Gastroesophageal sphincter (tissue), 4 donors: ENCODE measurements around the gene GOLGA6L2. TPM values are rescaled to one million over a fixed set of nuclear protein-coding genes. Genes with fewer than 3 reads are reported as not detected.

Source experiments
- ATAC-seq: fragments of 150-250 bp; one replicate; pipeline ENCODE4 v1.9.1; 2016; ENCODE audit warnings: mild to moderate bottlenecking, moderate library complexity
- H3K27ac ChIP-seq, 4 donors: fragments of 200-600 bp; sonication (generic) in 3 of 4; 1 replicate in 3 of 4; 2 replicates in 1 of 4; pipeline ENCODE4 v1.5.1; 2016 to 2019
- H3K27me3 ChIP-seq: fragments of 200-600 bp; sonication (generic); one replicate; pipeline ENCODE4 v1.5.1; 2019
- H3K36me3 ChIP-seq, 2 donors: fragments of 200-600 bp; sonication (generic); one replicate each; pipeline ENCODE4 v1.5.1; 2019; ENCODE audit warnings: control low read depth in 1 of 2
- H3K4me1 ChIP-seq, 3 donors: fragments of 200-600 bp; sonication (generic); 1 replicate in 2 of 3; 2 replicates in 1 of 3; pipeline ENCODE4 v1.5.1; 2016 to 2019; ENCODE audit warnings: control low read depth in 2 of 3
- H3K4me3 ChIP-seq, 2 donors: fragments of 200-600 bp; sonication (generic); one replicate each; pipeline ENCODE4 v1.5.1; 2019; ENCODE audit warnings: mild to moderate bottlenecking in 1 of 2, moderate library complexity in 1 of 2
- H3K9me3 ChIP-seq, 3 donors: fragments of 200-600 bp; sonication (generic); one replicate each; pipeline ENCODE4 v1.5.1; 2017 to 2019; ENCODE audit warnings: control low read depth in 2 of 3
- EP300 ChIP-seq: sonication (generic); formaldehyde crosslinking; IDR thresholded peaks from one replicate; pipeline ENCODE4 v1.6.1; 2017; ENCODE audit warnings: antibody characterized with exemption, mild to moderate bottlenecking
- POLR2A ChIP-seq, 2 donors: fragments of 450-650 bp; IDR thresholded peaks; one replicate each; pipeline ENCODE4 v1.6.1; 2017; ENCODE audit warnings: antibody characterized with exemption in 2 of 2, mild to moderate bottlenecking in 2 of 2, moderate library complexity in 1 of 2
- POLR2AphosphoS5 ChIP-seq: sonication (generic); formaldehyde crosslinking; IDR thresholded peaks from one replicate; pipeline ENCODE4 v1.6.1; 2017; ENCODE audit warnings: antibody characterized with exemption
- WGBS, 2 donors: methylation state at CpG; one replicate each; pipeline ENCODE4 v1.1.5; 2018; ENCODE audit warnings: low coverage in 1 of 2; 5-methylcytosine and 5-hydroxymethylcytosine counted together
- total RNA-seq, 4 donors: library from RNA; depleted of rRNA; stranded (reverse); fragments of >200 nt; gene quantifications; one replicate each; pipeline ENCODE4 v1.1.0, GENCODE V29; 2016
- TF ChIP-seq, protein P1 (sequence below), 4 experiments: fragments of 200-600 bp in 2 of 4; fragments of 450-650 bp in 2 of 4; sonication (generic) in 1 of 4; IDR thresholded peaks; one replicate each; pipeline ENCODE4 v1.5.1; 2017 to 2019; ENCODE audit warnings: antibody characterized with exemption in 4 of 4, mild to moderate bottlenecking in 2 of 4, moderate library complexity in 2 of 4

GOLGA6L2 gene
- total RNA-seq, 4 donors from 2014 or later = 0.19 TPM; not detected in 3

DNA sequence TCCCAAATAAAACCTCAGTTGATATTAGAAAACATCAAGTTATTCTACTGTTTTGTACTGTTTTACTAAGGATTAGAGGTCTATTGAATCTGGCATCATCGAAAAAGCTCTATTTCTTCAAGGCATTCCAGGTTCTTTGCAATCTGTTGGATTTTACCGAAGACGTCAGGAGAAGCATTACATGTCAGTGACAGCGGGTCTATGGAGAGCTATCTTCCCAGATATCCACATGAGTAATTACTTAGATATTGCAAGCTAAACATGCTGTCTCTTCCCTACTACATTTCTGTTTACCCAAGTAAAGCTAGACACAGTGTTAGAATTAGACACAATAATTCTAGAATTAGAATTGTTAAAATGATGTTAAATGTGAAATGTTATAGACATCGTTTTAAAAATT, 10.8 kb upstream of the GOLGA6L2 start:
- peaks cover 6% of the 10 kb centered on the region for H3K27me3 ChIP-seq
- TF ChIP-seq, protein P1, sequence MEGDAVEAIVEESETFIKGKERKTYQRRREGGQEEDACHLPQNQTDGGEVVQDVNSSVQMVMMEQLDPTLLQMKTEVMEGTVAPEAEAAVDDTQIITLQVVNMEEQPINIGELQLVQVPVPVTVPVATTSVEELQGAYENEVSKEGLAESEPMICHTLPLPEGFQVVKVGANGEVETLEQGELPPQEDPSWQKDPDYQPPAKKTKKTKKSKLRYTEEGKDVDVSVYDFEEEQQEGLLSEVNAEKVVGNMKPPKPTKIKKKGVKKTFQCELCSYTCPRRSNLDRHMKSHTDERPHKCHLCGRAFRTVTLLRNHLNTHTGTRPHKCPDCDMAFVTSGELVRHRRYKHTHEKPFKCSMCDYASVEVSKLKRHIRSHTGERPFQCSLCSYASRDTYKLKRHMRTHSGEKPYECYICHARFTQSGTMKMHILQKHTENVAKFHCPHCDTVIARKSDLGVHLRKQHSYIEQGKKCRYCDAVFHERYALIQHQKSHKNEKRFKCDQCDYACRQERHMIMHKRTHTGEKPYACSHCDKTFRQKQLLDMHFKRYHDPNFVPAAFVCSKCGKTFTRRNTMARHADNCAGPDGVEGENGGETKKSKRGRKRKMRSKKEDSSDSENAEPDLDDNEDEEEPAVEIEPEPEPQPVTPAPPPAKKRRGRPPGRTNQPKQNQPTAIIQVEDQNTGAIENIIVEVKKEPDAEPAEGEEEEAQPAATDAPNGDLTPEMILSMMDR (IDR thresholded peaks at IDR 0.05) = no peak
- TF ChIP-seq POLR2A (IDR thresholded peaks at IDR 0.05) = no peak
- TF ChIP-seq POLR2AphosphoS5 = no peak
- TF ChIP-seq EP300 = no peak
- no peaks in the 10 kb centered on the region for H3K9me3 ChIP-seq
- no peaks in the 10 kb centered on the region for H3K4me1 ChIP-seq
- H3K36me3 ChIP-seq = no peaks in the 10 kb centered on the region
- WGBS, 2 donors = 50 to 74% methylated on average over 5 of the region's 5 CpGs
- no peak overlapping the region for H3K4me3 ChIP-seq
- no peak overlapping the region for H3K27ac ChIP-seq
- no peak for ATAC-seq

DNA sequence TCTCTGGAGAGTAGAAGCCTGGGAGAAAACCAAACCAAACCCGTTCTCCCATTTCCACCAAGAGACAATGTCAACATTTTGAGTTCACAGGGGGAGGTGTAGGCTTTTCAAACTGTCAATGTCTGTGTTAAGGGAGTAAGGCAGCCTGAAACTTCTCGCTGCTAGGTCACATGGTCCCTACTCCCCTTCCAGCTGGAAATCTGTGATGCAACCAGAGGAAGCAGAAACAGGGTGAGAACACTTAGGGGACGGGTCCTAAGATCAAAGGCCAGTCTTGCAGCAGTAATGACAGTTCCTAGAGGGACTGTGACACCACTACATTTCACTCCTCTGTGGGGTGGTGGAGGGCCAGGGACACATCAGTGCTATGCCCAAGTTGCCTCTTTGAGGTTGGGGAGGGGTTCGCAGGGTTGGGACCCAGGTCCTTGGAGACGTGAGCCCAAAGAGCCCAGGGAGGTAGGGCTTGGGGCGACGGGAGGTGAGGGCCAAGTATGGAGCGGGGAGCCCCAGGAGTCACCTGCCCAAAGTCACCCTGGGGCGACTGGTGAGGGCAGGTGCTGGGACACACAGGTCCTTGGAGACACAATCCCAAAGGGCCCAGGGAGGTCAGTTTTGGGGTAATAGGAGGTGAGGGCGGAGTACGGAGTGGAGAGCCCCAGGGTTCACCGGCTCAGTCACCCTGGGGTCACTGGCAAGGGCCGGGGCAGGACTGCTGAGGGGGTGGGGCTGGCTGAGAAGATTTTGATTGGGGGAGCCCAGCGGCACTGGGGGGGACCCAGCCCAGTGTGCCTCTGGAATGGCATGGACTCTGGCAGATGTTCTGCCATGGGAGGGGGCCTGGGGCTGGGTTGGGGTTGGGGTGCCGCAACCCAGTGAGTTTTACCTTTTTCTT, 582 bp downstream of the GOLGA6L2 start:
- no peak for TF ChIP-seq POLR2A (IDR thresholded peaks at IDR 0.05)
- no peak for TF ChIP-seq POLR2AphosphoS5
- no peak for TF ChIP-seq EP300
- TF ChIP-seq, protein P1 (IDR thresholded peaks at IDR 0.05) = no peak
- no peak overlapping the region for H3K4me3 ChIP-seq
- H3K36me3 ChIP-seq = no peaks in the 10 kb centered on the region
- H3K27me3 ChIP-seq = peaks cover 13% of the 10 kb centered on the region
- WGBS, 2 donors = 66 to 74% methylated on average over 4 to 7 of the region's 15 CpGs
- no peak for ATAC-seq
- no peaks in the 10 kb centered on the region for H3K4me1 ChIP-seq
- H3K27ac ChIP-seq = no peak overlapping the region
- H3K9me3 ChIP-seq = no peaks in the 10 kb centered on the region

DNA sequence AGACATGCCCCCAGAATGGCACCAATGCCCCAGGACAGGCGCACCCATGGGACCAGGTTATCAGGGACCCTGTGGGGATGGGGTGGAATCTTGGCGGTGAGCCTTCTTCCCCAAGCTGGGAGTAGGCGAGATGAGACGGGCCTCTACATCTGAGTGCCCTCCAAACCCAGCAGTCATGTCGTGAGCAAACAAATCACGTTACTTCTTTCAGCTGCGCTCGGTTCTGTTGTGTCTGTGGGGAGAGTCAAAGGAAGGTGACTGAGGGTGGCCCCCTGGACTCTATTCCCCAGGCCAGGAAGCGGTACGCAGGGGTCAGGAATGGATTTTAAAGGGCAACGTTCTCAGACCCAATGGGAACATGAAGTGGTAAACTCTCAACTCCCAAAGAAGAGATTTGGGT, 2.8 kb downstream of the GOLGA6L2 start:
- peaks cover 13% of the 10 kb centered on the region for H3K27me3 ChIP-seq
- TF ChIP-seq POLR2A (IDR thresholded peaks at IDR 0.05) = no peak
- no peak for TF ChIP-seq EP300
- TF ChIP-seq POLR2AphosphoS5 = no peak
- TF ChIP-seq, protein P1 (IDR thresholded peaks at IDR 0.05) = no peak
- no peak overlapping the region for H3K27ac ChIP-seq

DNA sequence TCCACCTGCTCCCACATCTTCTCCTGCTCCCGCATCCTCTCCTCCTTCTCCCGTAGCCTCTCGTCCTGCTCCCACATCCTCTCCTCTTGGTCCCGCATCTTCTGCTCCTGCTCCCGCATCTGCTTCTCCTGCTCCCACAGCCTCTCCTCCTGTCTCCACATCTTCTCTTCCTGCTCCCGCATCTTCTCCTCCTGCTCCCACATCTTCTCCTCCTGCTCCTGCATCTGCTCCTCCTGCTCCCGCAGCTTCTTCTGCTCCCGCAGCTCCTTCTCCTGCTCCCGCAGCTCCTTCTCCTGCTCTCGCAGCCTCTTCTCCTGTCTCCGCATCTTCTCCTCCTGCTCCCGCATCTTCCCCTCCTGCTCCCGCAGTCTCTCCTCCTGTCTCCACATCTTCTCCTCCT, 5.8 kb downstream of the GOLGA6L2 start:
- Histone ChIP-seq H3K4me1 (no peaks in the 10 kb centered on the region), H3K36me3 (no peaks in the 10 kb centered on the region), H3K27me3 (peaks cover 13% of the 10 kb centered on the region), H3K9me3 (no peaks in the 10 kb centered on the region), H3K4me3 (no peak overlapping the region), H3K27ac (no peak overlapping the region)
- no peak for TF ChIP-seq POLR2A (IDR thresholded peaks at IDR 0.05)
- no peak for TF ChIP-seq POLR2AphosphoS5
- TF ChIP-seq EP300 = no peak
- TF ChIP-seq, protein P1 (IDR thresholded peaks at IDR 0.05) = no peak
- ATAC-seq = no peak
- 83 to 84% methylated on average over 10 to 13 of the region's 13 CpGs for WGBS, 2 donors

More for the DNA sequence above, 2.8 kb downstream of the GOLGA6L2 start:
- Histone ChIP-seq H3K9me3 (no peaks in the 10 kb centered on the region), H3K4me1 (no peaks in the 10 kb centered on the region), H3K36me3 (no peaks in the 10 kb centered on the region), H3K4me3 (no peak overlapping the region)
- no peak for ATAC-seq
- WGBS, 2 donors = 73 to 74% methylated on average over 3 to 7 of the region's 11 CpGs

DNA sequence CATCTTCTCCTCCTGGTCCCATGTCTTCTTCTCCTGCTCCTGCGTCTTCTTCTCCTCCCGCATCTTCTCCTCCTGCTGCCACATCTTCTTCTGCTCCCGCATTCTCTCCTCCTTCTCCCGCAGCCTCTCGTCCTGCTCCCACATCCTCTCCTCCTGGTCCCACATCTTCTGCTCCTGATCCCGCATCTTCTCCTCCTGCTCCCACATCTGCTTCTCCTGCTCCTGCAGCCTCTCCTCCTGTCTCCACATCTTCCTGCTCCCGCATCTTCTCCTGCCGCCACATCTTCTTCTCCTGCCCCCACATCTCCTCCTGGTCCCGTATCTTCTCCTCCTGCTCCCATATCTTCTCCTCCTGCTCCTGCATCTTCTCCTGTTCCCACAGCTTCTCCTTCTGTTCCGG, 6.4 kb downstream of the GOLGA6L2 start:
- no peak for ATAC-seq
- WGBS, 2 donors = 88 to 89% methylated on average over 9 to 10 of the region's 10 CpGs

More for the DNA sequence above, 6.4 kb downstream of the GOLGA6L2 start:
- Histone ChIP-seq H3K9me3 (no peaks in the 10 kb centered on the region), H3K27ac (no peak overlapping the region), H3K4me3 (no peak overlapping the region), H3K4me1 (no peaks in the 10 kb centered on the region), H3K27me3 (peaks cover 13% of the 10 kb centered on the region), H3K36me3 (no peaks in the 10 kb centered on the region)
- TF ChIP-seq, protein P1 (IDR thresholded peaks at IDR 0.05) = no peak
- no peak for TF ChIP-seq EP300
- no peak for TF ChIP-seq POLR2AphosphoS5
- no peak for TF ChIP-seq POLR2A (IDR thresholded peaks at IDR 0.05)
